Adipose tissue (tissue), 3 donors: Measurements from ENCODE around the gene RASGEF1C. TPM values are rescaled to one million over a fixed set of nuclear protein-coding genes. Genes with fewer than 3 reads are reported as not detected.
"Not testable (repeated sequence)": the region's sequence is repeated elsewhere in the genome, so short reads cannot be mapped to it uniquely, and the experiment has no call there.

ENCODE experiments used
- H3K27ac ChIP-seq: one replicate; pipeline ENCODE4 v1.5.1; 2013; ENCODE audit warnings: low read depth, low read length
- WGBS, 3 donors: extraction: QIAGEN DNeasy Blood & Tissue Kit; methylation state at CpG; one replicate each; pipeline ENCODE4 v1.1.7; 2013; 5-methylcytosine and 5-hydroxymethylcytosine counted together
- polyA plus RNA-seq, 3 donors: library from polyadenylated mRNA; stranded (reverse); fragments of 200-250 nt; gene quantifications; one replicate each; pipeline ENCODE4 v1.2.3, GENCODE V29; 2013
- donor health status: healthy with polysubstance abuse.
- donor health status: Bipolar disorder and iron deficiency.
- donor health status: healthy.

The RASGEF1C gene
- polyA plus RNA-seq, 3 donors, result 0.09 TPM; not detected in 1

DNA sequence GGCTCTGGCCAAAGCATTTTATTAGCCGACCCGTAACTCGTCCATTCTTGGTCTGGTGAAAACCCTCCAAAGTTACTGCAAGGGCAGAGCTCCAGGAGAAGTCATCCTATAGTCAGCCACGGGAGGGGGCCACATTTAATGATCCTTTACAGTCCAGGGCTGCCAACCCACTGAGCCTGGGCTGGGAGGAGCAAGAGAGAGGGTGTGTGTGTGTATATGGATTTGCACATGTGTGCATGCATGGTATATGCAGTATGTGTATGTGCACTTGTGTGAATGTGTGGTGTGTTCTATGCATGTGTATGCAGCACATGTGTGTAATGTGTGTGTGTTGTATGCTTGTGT, 4.2 kb upstream of the RASGEF1C start:
- 6 to 8% (median 7%) methylated on average over 4 of the region's 4 CpGs for WGBS, 3 donors
- H3K27ac ChIP-seq, result no peak overlapping the region

DNA sequence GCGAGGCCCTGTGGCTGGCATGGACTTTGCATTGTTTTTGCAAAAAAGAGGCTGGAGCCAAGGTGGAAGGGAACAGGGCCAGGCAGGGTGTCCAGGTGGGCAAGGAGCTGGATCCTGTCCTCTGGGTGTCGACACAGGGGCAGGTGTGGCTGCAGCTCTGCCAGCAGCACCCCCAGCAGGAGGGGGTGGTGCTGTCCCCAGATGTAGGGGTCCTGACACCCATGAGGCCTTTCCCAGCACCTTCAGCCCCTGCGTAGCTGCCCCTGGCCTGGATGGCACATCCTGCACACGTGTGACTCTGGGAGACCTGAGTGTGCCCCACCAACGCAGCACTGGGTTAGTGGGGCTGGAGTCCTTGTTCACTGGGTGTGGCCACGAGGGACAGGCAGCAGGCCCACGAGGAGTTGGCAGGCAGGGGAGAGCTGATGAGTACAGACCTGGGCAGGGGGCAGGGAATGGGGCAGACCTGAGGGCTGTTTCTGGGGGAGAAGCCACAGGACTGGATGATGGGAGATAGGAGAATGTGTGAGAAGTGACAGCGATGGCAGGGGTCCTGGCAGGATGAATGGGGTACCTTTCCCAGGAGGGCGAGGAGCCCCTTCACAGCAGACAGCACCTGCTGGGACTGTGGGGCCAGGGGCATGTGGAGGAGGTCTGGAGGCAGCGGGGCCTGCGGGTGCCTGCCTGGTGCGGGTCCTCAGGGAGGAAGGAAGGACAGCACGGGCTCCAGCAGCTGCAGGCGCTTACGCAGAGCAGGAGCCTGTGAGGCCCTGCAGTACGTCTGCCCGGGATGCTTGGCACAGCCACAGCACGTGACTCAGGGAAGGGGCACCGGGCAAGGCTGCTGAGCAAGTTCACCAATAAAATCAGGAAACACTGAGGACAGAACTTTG, 3.6 kb upstream of the RASGEF1C start:
- no peak overlapping the region for H3K27ac ChIP-seq
- WGBS, 3 donors, result 35 to 45% (median 37%) methylated on average over 18 to 19 of the region's 19 CpGs

DNA sequence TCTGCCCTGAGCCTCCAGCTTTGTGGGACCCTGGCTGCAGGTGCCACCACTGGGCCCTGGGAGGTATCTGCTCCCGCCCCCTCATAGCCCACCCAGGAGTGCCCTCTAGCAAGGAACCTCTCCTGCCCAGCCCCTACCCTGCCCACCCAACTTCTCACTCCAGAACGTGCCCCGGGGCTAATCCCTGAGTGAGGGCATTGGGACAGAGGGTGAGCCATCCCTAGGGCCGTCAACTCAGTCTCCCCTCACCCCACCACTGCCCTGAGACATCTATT, 2.7 kb upstream of the RASGEF1C start:
- WGBS, 3 donors, result 82 to 84% (median 83%) methylated on average over 4 of the region's 4 CpGs
- H3K27ac ChIP-seq, result no peak overlapping the region

- H3K27ac ChIP-seq, result no peak overlapping the region
- WGBS, 3 donors, result 86 to 91% (median 87%) methylated on average over 16 of the region's 16 CpGs
These were observed 2.1 kb upstream of the RASGEF1C start for GRCh38 chr5:180210961-180211760.

GRCh38 chr5:180210077-180210476, 1.1 kb upstream of the RASGEF1C start:
- not testable (repeated sequence) for H3K27ac ChIP-seq
- WGBS, 3 donors, result 89 to 93% (median 89%) methylated on average over 12 of the region's 12 CpGs

DNA sequence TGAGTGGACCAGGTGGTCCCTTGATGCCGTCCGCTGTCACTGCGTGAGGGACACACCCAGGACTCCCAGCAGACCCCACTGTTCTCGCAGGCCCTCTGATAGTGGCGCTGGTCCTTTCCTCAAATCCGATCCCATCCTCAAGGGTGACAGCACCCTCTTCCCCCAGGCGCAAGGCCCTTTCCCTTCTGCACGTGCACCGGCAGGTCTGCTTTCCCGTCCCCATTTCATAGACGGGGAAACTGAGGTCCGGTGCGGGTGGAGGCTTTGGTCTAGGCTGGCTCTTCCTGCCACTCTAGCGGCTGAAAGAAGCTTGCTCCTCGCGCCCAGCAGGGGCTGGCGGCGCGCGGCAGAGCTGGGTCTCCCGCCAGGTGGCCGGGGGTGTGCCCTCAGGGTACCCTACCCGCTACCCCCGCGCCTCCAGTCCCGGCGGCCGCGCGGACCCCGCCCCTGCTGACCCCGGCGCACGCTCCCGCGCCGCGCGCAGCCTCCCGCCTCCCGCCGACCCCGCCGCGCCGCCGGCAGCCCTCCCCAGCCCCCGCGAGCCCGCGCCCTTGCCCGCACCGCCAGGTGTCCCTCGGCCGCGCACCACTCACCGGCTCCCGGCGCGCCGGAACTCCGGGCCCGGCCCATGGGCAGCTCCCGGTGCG, 453 bp downstream of the RASGEF1C start:
- no peak overlapping the region for H3K27ac ChIP-seq
- 2 to 4% (median 4%) methylated on average over 48 to 65 of the region's 65 CpGs for WGBS, 3 donors

GRCh38 chr5:180208038-180208434, 975 bp downstream of the RASGEF1C start:
- no peak overlapping the region for H3K27ac ChIP-seq
- 25 to 34% (median 32%) methylated on average over 14 of the region's 14 CpGs for WGBS, 3 donors

DNA sequence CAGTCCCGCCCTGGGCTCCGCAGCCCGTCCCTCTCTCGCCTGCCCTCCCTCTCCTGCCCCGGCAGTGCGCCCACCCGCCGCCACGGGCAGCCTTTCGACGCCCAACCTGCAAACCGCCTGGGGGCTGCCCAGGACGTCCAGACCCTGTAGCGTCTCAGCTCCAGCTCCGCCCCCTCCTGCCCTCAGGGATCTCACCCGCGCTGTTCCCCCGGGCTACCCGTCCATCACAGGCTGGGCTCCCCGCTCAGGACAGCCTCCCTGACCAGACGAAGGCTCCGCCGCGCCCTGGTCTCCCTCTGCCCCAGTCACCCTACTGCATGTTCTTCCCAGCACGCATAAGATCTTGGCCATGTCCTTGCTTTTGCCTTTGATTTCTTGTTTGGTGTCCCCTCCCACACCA, 1.4 kb downstream of the RASGEF1C start:
- no peak overlapping the region for H3K27ac ChIP-seq
- 24 to 40% (median 35%) methylated on average over 14 to 25 of the region's 25 CpGs for WGBS, 3 donors

- 82 to 90% (median 86%) methylated on average over 11 of the region's 11 CpGs for WGBS, 3 donors
- H3K27ac ChIP-seq, result no peak overlapping the region
These were observed 2.0 kb downstream of the RASGEF1C start for GRCh38 chr5:180206993-180207392.

- H3K27ac ChIP-seq, result no peak overlapping the region
- 83 to 89% (median 86%) methylated on average over 1 of the region's 1 CpG for WGBS, 3 donors
These were observed 3.1 kb downstream of the RASGEF1C start for GRCh38 chr5:180205916-180206315.

DNA sequence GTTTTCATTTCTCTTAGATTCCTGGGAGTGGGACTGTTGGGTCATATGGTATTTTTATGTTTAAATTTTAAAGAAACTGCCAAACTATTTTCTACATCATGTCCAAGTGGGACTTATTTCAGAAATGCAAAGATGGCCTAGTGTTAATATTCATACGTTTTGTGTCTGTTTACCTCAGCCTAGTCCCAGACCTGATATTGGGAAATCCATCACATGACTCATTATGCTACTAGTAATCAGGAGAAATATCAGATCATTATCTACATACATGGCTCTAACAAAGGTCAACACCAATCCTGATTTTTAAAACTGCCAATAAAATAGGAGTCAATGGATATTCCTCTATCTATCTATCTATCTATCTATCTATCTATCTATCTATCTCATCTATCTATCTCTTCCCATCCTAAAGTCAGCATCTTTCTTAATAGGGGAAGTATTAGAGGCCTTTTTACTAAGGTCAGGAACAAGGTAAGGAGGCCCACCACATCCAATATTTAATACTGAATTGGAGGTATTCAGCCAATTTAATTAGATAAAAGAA, 4.7 kb downstream of the RASGEF1C start:
- WGBS, 3 donors, result 78 to 81% (median 80%) methylated on average over 1 of the region's 1 CpG
- no peak overlapping the region for H3K27ac ChIP-seq

- no peak overlapping the region for H3K27ac ChIP-seq
- 71 to 84% (median 78%) methylated on average over 8 of the region's 8 CpGs for WGBS, 3 donors
These were observed 6.0 kb downstream of the RASGEF1C start for GRCh38 chr5:180202939-180203573.

- 73 to 75% (median 73%) methylated on average over 23 of the region's 23 CpGs for WGBS, 3 donors
- no peak overlapping the region for H3K27ac ChIP-seq
These were observed 7.7 kb downstream of the RASGEF1C start for GRCh38 chr5:180201051-180201987.

DNA sequence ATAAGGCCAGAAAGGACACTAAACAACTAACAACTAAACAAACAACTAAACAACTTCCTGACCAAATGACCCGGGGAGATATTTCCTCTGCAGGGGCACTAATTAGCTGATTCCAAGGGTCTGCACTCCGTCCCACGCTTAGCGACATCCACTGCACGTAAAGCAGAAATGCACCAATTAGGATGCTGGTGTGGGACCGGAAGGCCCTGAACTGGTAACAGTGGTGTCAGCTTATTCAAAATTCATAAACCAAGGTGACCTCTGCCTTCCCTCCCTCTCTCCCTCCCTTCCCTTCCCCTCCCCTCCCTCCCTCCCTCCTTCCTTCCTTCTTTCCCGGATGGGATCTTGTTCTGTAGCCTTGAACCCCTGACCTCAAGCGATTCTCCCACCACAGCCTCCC, 9.6 kb downstream of the RASGEF1C start:
- no peak overlapping the region for H3K27ac ChIP-seq
- WGBS, 3 donors, result 60 to 71% (median 68%) methylated on average over 8 of the region's 8 CpGs

DNA sequence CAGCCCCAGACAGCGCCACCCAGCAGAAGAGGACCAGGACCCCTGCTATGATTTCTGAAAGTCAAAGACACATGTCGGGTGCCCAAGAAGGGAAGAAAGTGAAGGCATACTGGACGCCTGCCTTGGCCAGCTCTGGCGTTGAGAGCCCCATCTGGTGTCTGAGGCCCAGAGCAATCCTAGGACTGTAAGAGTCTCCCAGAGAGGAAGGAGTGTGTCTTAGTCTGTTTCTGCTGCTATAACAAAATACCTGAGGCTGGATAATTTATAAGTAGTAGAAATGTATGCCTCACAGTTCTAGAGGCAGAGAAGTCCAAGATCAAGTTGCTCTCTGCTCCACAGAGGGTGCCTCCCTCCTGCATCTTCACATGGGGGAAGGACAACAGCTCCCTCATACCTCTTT, 10.8 kb downstream of the RASGEF1C start:
- WGBS, 3 donors, result 95 to 100% (median 99%) methylated on average over 4 of the region's 4 CpGs
- no peak overlapping the region for H3K27ac ChIP-seq

- H3K27ac ChIP-seq, result no peak overlapping the region
- WGBS, 3 donors, result 79 to 86% (median 83%) methylated on average over 14 of the region's 14 CpGs
These were observed 11.9 kb downstream of the RASGEF1C start for GRCh38 chr5:180197016-180197702.
